Natural killer cell (primary cell): ENCODE data around the gene PCID2. TPM values are rescaled to one million over a fixed set of nuclear protein-coding genes. Genes with fewer than 3 reads are reported as not detected.

Experiments
- ATAC-seq, 3 donors: fragments of 150-1000 bp in 2 of 3; fragments of 200-7000 bp in 1 of 3; cut with Tn5 transposase; 1 replicate in 1 of 3; 2 replicates in 2 of 3; pipeline ENCODE4 v1.10.0; 2021; ENCODE audit warnings: mild to moderate bottlenecking in 2 of 3, moderate library complexity in 2 of 3
- DNase-seq, 2 donors: peaks; one replicate each; pipeline versions ENCODE4 v3.0.0 to v3.0.0-alpha.2; 2013 to 2021; ENCODE audit warnings: mixed read lengths in 1 of 2
- H3K27ac ChIP-seq: one replicate; pipeline ENCODE4 v1.5.1; 2013; ENCODE audit warnings: mild to moderate bottlenecking, low read length
- H3K27me3 ChIP-seq: one replicate; pipeline ENCODE4 v1.6.1; 2013; ENCODE audit warnings: low read length; ENCODE audit not compliant: control insufficient read depth, insufficient read depth
- H3K36me3 ChIP-seq: one replicate; pipeline ENCODE4 v1.6.1; 2013; ENCODE audit warnings: low read length; ENCODE audit not compliant: control insufficient read depth, insufficient read depth
- H3K4me1 ChIP-seq: one replicate; pipeline ENCODE4 v1.6.1; 2013; ENCODE audit warnings: low read length; ENCODE audit not compliant: control insufficient read depth, insufficient read depth
- H3K4me3 ChIP-seq: one replicate; pipeline ENCODE4 v1.5.1; 2013; ENCODE audit warnings: low read length
- H3K9me3 ChIP-seq: one replicate; pipeline ENCODE4 v1.6.1; 2013; ENCODE audit warnings: low read length; ENCODE audit not compliant: control insufficient read depth, insufficient read depth
- H3K27ac Mint-ChIP-seq, 2 donors: one replicate each; pipeline ENCODE4 v1.8.0; 2022; ENCODE audit warnings: mild to moderate bottlenecking in 2 of 2, mixed read lengths in 2 of 2, moderate library complexity in 1 of 2
- H3K27me3 Mint-ChIP-seq, 2 donors: one replicate each; pipeline ENCODE4 v1.8.0; 2022; ENCODE audit warnings: low read depth in 2 of 2, mixed read lengths in 2 of 2
- H3K36me3 Mint-ChIP-seq: one replicate; pipeline ENCODE4 v1.8.0; 2022; ENCODE audit warnings: mixed read lengths
- H3K4me1 Mint-ChIP-seq, 2 donors: one replicate each; pipeline ENCODE4 v1.8.0; 2022; ENCODE audit warnings: mixed read lengths in 2 of 2
- H3K4me3 Mint-ChIP-seq: one replicate; pipeline ENCODE4 v1.8.0; 2022; ENCODE audit warnings: mild to moderate bottlenecking, moderate library complexity, mixed read lengths
- H3K9me3 Mint-ChIP-seq, 2 donors: one replicate each; pipeline ENCODE4 v1.8.0; 2022; ENCODE audit warnings: mixed read lengths in 2 of 2
- WGBS: methylation state at CpG from one replicate; pipeline ENCODE4 v1.1.7; 2013; ENCODE audit warnings: missing lambda C conversion rate; ENCODE audit not compliant: insufficient coverage; 5-methylcytosine and 5-hydroxymethylcytosine counted together
- intact Hi-C: fragments of 100-400 bp; cut with micrococcal nuclease; formaldehyde crosslinking; loops from one replicate; pipeline ENCODE4 v1.14.2; 2022
- total RNA-seq, 4 donors: library from RNA; stranded (reverse); fragments of 120-200 nt in 1 of 4; gene quantifications; one replicate each; pipeline versions ENCODE4 v1.2.3 to v1.2.4, GENCODE V29; 2013 to 2022
- TF ChIP-seq, protein P1 (sequence below): fragments of 200-600 bp; IDR thresholded peaks from one replicate; pipeline ENCODE4 v1.8.0; 2022; ENCODE audit warnings: antibody characterized with exemption

PCID2 gene
- total RNA-seq, 3 donors from 2014 or later (not counting 1 experiment from before 2014, with no cell fraction given) = 26.4 to 68.9 (median 42.3) TPM

- Mint-ChIP-seq H3K27me3 (peaks cover 0 to 15% of the 10 kb centered on the region in 2 donors), H3K36me3 (no peaks in the 10 kb centered on the region), H3K4me1 (peaks cover 26 to 27% of the 10 kb centered on the region in 2 donors), H3K9me3 (no peaks in the 10 kb centered on the region), H3K4me3 (peak overlapping the region; percentile 47), H3K27ac (peak overlapping the region in 1 of 2 donors; percentile 44)
- Histone ChIP-seq H3K27me3 (no peaks in the 10 kb centered on the region), H3K4me1 (peaks cover 19% of the 10 kb centered on the region), H3K27ac (peak overlapping the region; percentile 17), H3K9me3 (no peaks in the 10 kb centered on the region), H3K36me3 (no peaks in the 10 kb centered on the region), H3K4me3 (no peak overlapping the region)
- ATAC-seq (no peak), DNase-seq (peak in 1 of 2 donors; percentile 39)
- intact Hi-C loops = no loop called here
- TF ChIP-seq, protein P1, sequence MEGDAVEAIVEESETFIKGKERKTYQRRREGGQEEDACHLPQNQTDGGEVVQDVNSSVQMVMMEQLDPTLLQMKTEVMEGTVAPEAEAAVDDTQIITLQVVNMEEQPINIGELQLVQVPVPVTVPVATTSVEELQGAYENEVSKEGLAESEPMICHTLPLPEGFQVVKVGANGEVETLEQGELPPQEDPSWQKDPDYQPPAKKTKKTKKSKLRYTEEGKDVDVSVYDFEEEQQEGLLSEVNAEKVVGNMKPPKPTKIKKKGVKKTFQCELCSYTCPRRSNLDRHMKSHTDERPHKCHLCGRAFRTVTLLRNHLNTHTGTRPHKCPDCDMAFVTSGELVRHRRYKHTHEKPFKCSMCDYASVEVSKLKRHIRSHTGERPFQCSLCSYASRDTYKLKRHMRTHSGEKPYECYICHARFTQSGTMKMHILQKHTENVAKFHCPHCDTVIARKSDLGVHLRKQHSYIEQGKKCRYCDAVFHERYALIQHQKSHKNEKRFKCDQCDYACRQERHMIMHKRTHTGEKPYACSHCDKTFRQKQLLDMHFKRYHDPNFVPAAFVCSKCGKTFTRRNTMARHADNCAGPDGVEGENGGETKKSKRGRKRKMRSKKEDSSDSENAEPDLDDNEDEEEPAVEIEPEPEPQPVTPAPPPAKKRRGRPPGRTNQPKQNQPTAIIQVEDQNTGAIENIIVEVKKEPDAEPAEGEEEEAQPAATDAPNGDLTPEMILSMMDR = no peak
- WGBS = 42% methylated on average over 16 of the region's 16 CpGs
Measured at GRCh38 chr13:113161433-113161832, 47.0 kb downstream of the PCID2 start.

DNA sequence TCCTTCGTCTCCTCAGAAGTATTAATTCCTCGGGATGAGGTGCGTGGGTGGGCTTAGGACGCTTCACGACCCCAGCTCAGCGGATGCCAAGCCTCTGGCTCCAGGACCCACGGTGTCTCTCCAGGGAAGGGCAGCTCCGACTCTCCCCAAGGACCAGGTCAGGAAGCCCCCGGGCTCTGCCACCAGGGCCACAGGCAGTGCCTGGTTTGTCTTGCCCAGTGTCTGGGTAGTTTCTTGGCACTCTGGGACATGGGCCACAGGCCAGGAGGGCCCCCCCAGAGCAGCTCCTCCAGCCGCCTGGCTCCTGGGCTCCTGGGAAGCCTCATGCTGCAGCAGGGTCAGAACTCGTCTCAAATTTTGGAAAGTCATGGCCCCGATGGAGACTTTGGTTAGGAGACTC is 47.5 kb downstream of the PCID2 start:
- intact Hi-C loops = no loop called here
- H3K9me3 ChIP-seq = no peaks in the 10 kb centered on the region
- Mint-ChIP-seq H3K27me3 (peaks cover 0 to 15% of the 10 kb centered on the region in 2 donors), H3K36me3 (no peaks in the 10 kb centered on the region), H3K4me1 (peaks cover 22 to 26% of the 10 kb centered on the region in 2 donors), H3K9me3 (no peaks in the 10 kb centered on the region), H3K27ac (peak overlapping the region in 1 of 2 donors; percentile 44), H3K4me3 (peak overlapping the region; percentile 47)
- 87% methylated on average over 12 of the region's 12 CpGs for WGBS
- H3K36me3 ChIP-seq = no peaks in the 10 kb centered on the region
- no peak overlapping the region for H3K27ac ChIP-seq
- ATAC-seq = no peak
- peaks cover 16% of the 10 kb centered on the region for H3K4me1 ChIP-seq
- H3K27me3 ChIP-seq = no peaks in the 10 kb centered on the region
- DNase-seq = no peak
- TF ChIP-seq, protein P1 = no peak
- no peak overlapping the region for H3K4me3 ChIP-seq

DNA sequence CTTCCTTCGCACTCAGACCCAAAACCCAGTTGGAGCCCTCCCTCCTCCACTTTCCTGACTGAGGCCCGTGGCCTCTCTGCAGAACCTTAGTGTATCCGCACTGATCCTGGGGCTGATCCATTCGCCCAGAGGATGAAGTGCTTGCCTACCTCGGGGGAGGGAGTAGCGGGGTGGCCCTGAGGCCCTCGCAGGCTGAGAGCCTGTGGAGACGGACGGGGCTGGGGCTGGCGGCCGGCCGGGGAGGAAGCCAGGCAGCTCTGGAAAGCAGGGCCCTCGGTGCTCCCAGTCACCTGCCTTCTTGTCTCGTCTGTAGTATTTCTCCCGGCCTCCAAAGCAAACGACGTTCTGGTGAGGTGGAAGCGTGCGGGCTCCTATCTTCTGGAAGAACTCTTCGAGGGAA is 48.8 kb downstream of the PCID2 start:
- H3K4me1 ChIP-seq = peaks cover 18% of the 10 kb centered on the region
- H3K4me1 Mint-ChIP-seq = peaks cover 19 to 20% of the 10 kb centered on the region in 2 donors
- no peaks in the 10 kb centered on the region for H3K9me3 ChIP-seq
- peak overlapping the region in 1 of 2 donors; percentile 48 for H3K27ac Mint-ChIP-seq
- no peak for ATAC-seq
- peaks cover 0 to 15% of the 10 kb centered on the region in 2 donors for H3K27me3 Mint-ChIP-seq
- intact Hi-C loops = no loop called here
- DNase-seq = no peak
- TF ChIP-seq, protein P1 = no peak
- no peaks in the 10 kb centered on the region for H3K9me3 Mint-ChIP-seq
- no peaks in the 10 kb centered on the region for H3K36me3 Mint-ChIP-seq
- no peaks in the 10 kb centered on the region for H3K36me3 ChIP-seq
- WGBS = 94% methylated on average over 20 of the region's 20 CpGs
- no peak overlapping the region for H3K27ac ChIP-seq
- H3K4me3 Mint-ChIP-seq = no peak overlapping the region
- no peak overlapping the region for H3K4me3 ChIP-seq
- no peaks in the 10 kb centered on the region for H3K27me3 ChIP-seq

DNA sequence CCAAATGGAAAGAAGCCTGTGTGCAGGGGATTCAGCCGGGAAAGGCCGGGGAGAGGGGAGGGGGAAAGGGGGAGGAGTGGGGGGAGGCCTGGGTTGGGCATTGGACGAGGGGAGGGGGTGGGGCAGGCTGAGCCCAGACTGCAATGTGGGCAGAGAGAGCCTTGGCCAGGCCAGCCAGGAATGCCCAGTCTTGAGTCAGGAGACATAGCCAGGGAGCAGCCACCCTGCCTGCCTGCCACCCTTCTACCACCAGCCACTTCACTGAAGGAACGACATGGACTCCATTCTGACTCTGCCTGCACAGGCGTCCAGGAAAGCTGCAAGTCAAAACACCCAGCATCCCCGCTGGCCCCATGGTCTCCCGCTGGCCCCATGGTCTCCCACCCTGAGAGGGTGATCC is 49.5 kb downstream of the PCID2 start:
- Mint-ChIP-seq H3K27me3 (peaks cover 0 to 15% of the 10 kb centered on the region in 2 donors), H3K27ac (no peak overlapping the region), H3K9me3 (no peaks in the 10 kb centered on the region), H3K4me3 (no peak overlapping the region), H3K36me3 (no peaks in the 10 kb centered on the region), H3K4me1 (peaks cover 14 to 19% of the 10 kb centered on the region in 2 donors)
- no peak overlapping the region for H3K4me3 ChIP-seq
- intact Hi-C loops = no loop called here
- DNase-seq = no peak
- H3K27ac ChIP-seq = no peak overlapping the region
- peaks cover 23% of the 10 kb centered on the region for H3K4me1 ChIP-seq
- 95% methylated on average over 7 of the region's 7 CpGs for WGBS
- ATAC-seq = no peak
- H3K27me3 ChIP-seq = no peaks in the 10 kb centered on the region
- H3K9me3 ChIP-seq = no peaks in the 10 kb centered on the region
- TF ChIP-seq, protein P1 = no peak
- no peaks in the 10 kb centered on the region for H3K36me3 ChIP-seq
